Left lung (tissue), 10 donors: ENCODE data around the gene SLC25A12. TPM values are rescaled to one million over a fixed set of nuclear protein-coding genes. Genes with fewer than 3 reads are reported as not detected.

Source experiments
- ATAC-seq: fragments of 200-7000 bp; cut with Tn5 transposase; one replicate; pipeline ENCODE4 v1.9.1; 2020; ENCODE audit warnings: moderate library complexity
- DNase-seq, 4 donors: peaks; one replicate each; pipeline ENCODE4 v3.0.0-alpha.2; 2013 to 2020
- H3K27ac ChIP-seq, 2 donors: fragments of 200-600 bp; sonication (generic) in 1 of 2; one replicate each; pipeline versions ENCODE4 v1.5.0 to v1.8.0; 2020 to 2021
- H3K27me3 ChIP-seq, 2 donors: fragments of 200-600 bp; sonication (generic) in 1 of 2; one replicate each; pipeline versions ENCODE4 v1.5.0 to v1.8.0; 2020 to 2021
- H3K36me3 ChIP-seq, 2 donors: fragments of 200-600 bp; sonication (generic) in 1 of 2; one replicate each; pipeline versions ENCODE4 v1.5.0 to v1.8.0; 2020 to 2021
- H3K4me1 ChIP-seq, 2 donors: fragments of 200-600 bp; one replicate each; pipeline ENCODE4 v1.8.0; 2021
- H3K4me3 ChIP-seq, 2 donors: fragments of 200-600 bp; sonication (generic) in 1 of 2; one replicate each; pipeline versions ENCODE4 v1.5.0 to v1.8.0; 2020 to 2021; ENCODE audit warnings: mild to moderate bottlenecking in 1 of 2
- H3K9me3 ChIP-seq, 2 donors: fragments of 200-600 bp; sonication (generic) in 1 of 2; one replicate each; pipeline versions ENCODE4 v1.5.0 to v1.8.0; 2020 to 2021
- intact Hi-C, 2 donors: fragments of 100-400 bp; cut with DNase I; formaldehyde crosslinking; loops; one replicate each; pipeline versions ENCODE4 v1.11.2 to v1.14.2; 2022
- polyA plus RNA-seq, 6 donors: library from polyadenylated mRNA; unstranded; fragments of 120-200 nt; gene quantifications; one replicate each; pipeline ENCODE4 v1.2.1, GENCODE V29; 2013; ENCODE audit not compliant: insufficient read length in 6 of 6
- total RNA-seq, 2 donors: library from RNA; stranded (reverse); fragmentation: NEBNext Ultra II Directional; extraction: Animal tissue kit (Norgen Biotek cat#: 25700); gene quantifications; one replicate each; pipeline ENCODE4 v1.2.1, GENCODE V29; 2021
- TF ChIP-seq, protein P1 (sequence below), 2 donors: fragments of 200-600 bp; sonication (generic) in 1 of 2; IDR thresholded peaks; one replicate each; pipeline versions ENCODE4 v1.5.0 to v1.8.0; 2021; ENCODE audit warnings: antibody characterized with exemption in 2 of 2
- donor health status: DM: no; HTN: yes; CAD: no.
- donor health status: DM: no; HTN: no; CAD: no.

SLC25A12 gene
- total and polyA plus RNA-seq, 8 donors = 10.1 to 32.2 (median 25.5) TPM

GRCh38 chr2:171793691-171794678, 100.1 kb downstream of the SLC25A12 start:
- TF ChIP-seq, protein P1, sequence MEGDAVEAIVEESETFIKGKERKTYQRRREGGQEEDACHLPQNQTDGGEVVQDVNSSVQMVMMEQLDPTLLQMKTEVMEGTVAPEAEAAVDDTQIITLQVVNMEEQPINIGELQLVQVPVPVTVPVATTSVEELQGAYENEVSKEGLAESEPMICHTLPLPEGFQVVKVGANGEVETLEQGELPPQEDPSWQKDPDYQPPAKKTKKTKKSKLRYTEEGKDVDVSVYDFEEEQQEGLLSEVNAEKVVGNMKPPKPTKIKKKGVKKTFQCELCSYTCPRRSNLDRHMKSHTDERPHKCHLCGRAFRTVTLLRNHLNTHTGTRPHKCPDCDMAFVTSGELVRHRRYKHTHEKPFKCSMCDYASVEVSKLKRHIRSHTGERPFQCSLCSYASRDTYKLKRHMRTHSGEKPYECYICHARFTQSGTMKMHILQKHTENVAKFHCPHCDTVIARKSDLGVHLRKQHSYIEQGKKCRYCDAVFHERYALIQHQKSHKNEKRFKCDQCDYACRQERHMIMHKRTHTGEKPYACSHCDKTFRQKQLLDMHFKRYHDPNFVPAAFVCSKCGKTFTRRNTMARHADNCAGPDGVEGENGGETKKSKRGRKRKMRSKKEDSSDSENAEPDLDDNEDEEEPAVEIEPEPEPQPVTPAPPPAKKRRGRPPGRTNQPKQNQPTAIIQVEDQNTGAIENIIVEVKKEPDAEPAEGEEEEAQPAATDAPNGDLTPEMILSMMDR (IDR thresholded peaks at IDR 0.05) = no peak
- H3K4me3 ChIP-seq = no peak overlapping the region
- peaks cover 0 to 39% of the 10 kb centered on the region in 2 donors for H3K36me3 ChIP-seq
- no peaks in the 10 kb centered on the region for H3K27me3 ChIP-seq
- intact Hi-C loops = no loop called here
- DNase-seq = no peak
- H3K4me1 ChIP-seq = peaks cover 0 to 7% of the 10 kb centered on the region in 2 donors
- H3K27ac ChIP-seq = no peak overlapping the region
- no peak for ATAC-seq
- H3K9me3 ChIP-seq = no peaks in the 10 kb centered on the region

DNA sequence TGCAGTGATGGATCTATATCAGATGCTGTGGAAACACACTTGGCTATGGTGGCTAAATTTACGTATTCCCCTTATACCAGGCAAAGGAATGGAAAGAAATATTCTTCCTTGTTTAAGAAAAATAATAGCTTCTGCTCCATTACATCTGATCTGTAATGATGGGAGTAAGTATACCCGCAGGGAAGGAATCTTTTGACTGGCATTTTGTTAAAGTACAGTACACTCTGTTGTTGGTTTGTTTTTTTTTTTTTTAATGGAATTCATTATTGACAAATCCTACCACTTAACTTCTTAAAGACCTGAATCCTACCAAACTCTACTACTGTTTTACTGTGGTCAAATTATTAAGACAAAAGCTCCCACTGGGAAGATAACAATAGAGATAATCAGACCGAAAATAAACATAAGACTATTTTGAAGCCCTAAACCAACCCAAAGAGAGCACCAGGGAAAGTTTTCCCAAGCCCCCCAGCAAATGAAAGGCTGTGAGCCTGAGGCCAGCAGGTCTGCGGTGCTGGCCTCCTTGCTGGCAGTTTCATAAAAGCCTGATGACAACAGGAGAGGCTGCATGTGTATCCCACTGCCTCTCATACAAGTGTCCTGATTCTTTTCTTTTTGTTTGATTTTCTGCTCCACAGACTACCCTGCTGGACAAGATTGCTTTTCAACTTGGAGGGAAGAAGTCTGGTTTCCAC, 101.0 kb downstream of the SLC25A12 start:
- DNase-seq (no peak), ATAC-seq (no peak)
- TF ChIP-seq, protein P1 (IDR thresholded peaks at IDR 0.05) = no peak
- H3K36me3 ChIP-seq = peaks cover 0 to 46% of the 10 kb centered on the region in 2 donors
- no peaks in the 10 kb centered on the region for H3K9me3 ChIP-seq
- H3K4me3 ChIP-seq = no peak overlapping the region
- H3K27ac ChIP-seq = no peak overlapping the region
- no peaks in the 10 kb centered on the region for H3K27me3 ChIP-seq
- peaks cover 0 to 2% of the 10 kb centered on the region in 2 donors for H3K4me1 ChIP-seq
- intact Hi-C loops = no loop called here

GRCh38 chr2:171792157-171792556, 101.9 kb downstream of the SLC25A12 start:
- TF ChIP-seq, protein P1 (IDR thresholded peaks at IDR 0.05) = no peak
- intact Hi-C loops = no loop called here

GRCh38 chr2:171791361-171791760, 102.7 kb downstream of the SLC25A12 start:
- Histone ChIP-seq H3K27ac (no peak overlapping the region), H3K4me3 (no peak overlapping the region), H3K9me3 (no peaks in the 10 kb centered on the region), H3K27me3 (no peaks in the 10 kb centered on the region), H3K4me1 (no peaks in the 10 kb centered on the region), H3K36me3 (peaks cover 0 to 61% of the 10 kb centered on the region in 2 donors)
- TF ChIP-seq, protein P1 (IDR thresholded peaks at IDR 0.05) = no peak
- ATAC-seq (no peak), DNase-seq (no peak)
- intact Hi-C loops = no loop called here

More at GRCh38 chr2:171792157-171792556, 101.9 kb downstream of the SLC25A12 start:
- no peaks in the 10 kb centered on the region for H3K27me3 ChIP-seq
- H3K4me1 ChIP-seq = no peaks in the 10 kb centered on the region
- peaks cover 0 to 53% of the 10 kb centered on the region in 2 donors for H3K36me3 ChIP-seq
- H3K27ac ChIP-seq = no peak overlapping the region
- no peak overlapping the region for H3K4me3 ChIP-seq
- no peaks in the 10 kb centered on the region for H3K9me3 ChIP-seq
- DNase-seq (no peak), ATAC-seq (no peak)

DNA sequence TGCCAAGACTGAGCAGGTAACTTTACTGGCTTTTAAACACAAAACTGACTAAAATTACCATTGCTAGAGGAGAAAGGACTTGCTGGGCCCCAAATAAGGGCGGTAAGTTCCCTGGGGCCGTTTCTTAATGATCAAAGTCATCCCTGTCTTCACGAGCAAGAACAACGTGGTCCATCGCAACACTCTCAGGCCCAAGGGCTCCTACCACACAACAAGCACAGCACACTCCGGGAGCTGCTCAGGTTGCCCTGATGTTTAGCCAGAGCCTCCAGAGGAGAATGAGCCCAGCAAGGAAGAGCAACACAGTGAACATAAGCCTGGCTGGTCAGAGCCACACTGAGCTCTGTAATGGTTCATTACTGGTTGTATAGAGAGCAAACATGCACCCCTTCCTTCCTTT, 104.1 kb downstream of the SLC25A12 start:
- TF ChIP-seq, protein P1 (IDR thresholded peaks at IDR 0.05) = no peak
- no peaks in the 10 kb centered on the region for H3K27me3 ChIP-seq
- intact Hi-C loops = no loop called here
- no peaks in the 10 kb centered on the region for H3K4me1 ChIP-seq
- peaks cover 0 to 75% of the 10 kb centered on the region in 2 donors for H3K36me3 ChIP-seq
- no peak for ATAC-seq
- DNase-seq = no peak
- no peak overlapping the region for H3K4me3 ChIP-seq
- H3K27ac ChIP-seq = no peak overlapping the region
- no peaks in the 10 kb centered on the region for H3K9me3 ChIP-seq
